GM19463 (cell line): ENCODE measurements around the gene PRKCE.

ENCODE experiments used
- ATAC-seq: cut with Tn5 transposase; IDR thresholded peaks from one replicate; pipeline ENCODE4 v1.9.1; 2021; ENCODE audit warnings: mild to moderate bottlenecking, moderate library complexity; ENCODE audit not compliant: unreplicated experiment

PRKCE gene

DNA sequence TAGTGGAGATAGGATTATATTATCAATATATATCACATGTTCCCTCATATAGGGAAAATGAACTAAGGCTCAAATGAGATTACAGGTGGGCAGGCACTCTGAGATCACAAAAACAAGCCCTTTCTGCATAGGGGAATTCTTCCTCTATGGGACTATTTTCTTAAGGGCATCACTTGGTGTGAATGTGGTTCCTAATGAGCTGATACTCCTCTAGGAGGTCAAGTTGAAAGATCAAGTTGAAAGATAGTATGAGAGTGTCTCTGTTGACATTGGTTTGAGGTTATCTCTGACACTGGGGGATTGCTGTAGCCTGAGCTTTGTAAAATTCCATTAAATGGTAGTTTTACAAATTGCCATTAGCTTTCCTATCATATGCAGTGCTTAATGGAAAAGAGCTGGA is 270.4 kb downstream of the PRKCE start:
- ATAC-seq: no peak

DNA sequence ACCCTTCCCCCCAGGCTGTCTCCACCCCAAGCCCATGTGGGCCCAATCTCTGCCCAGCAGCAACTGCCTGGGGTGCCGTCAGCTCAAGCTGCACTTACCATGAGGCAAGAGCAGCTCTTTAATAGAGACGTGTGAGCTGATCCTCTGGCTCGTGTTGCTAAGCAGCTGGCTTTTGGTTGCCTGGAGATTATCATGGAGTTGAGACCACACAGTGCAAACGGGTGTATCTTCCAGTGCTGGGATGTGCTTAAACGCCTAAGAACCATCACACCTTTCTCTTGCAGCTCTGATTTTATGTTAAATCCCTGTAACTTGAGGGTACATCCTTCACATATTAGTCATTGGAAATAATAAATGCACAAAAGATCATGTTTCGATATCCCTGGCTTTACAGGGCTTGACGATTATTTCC is 271.1 kb downstream of the PRKCE start:
- no peak for ATAC-seq

DNA sequence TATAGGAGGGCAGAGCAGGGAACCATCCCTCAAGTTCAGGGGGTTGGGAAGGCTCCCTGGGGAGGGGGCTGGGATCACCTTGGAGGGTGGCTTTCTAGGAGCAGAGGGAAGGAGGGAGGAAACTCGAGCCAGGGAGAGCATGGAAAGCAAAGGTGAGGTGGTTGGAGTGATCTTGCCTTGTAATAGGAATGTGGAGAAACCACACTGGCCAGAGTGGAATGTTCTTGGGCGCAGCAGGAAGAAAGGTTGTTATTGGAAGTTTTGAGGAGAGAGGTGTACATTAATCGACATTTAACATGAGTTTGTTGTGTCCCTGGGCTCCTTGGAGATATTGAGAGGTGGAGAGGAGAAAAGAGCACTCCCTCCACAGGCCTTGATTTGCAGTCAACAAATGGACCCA is 272.2 kb downstream of the PRKCE start:
- no peak for ATAC-seq

DNA sequence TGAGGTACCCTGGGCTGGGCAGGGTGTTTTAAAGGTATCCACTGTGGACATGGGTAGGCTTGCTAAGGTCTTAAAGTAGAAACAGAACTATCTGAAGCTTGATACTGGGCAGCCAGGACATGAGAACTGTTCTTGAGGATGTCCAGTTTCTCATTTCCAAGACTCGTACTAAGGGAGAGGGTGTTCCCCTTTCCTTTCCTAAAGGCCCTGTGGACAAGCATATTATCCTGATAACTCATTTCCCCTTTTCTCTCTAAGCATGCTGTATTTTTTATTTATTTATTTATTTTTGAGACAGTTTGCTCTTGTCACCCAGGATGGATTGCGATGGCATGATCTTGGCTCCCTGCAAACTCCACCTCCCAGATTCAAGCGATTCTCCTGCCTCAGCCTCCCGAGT is 273.6 kb downstream of the PRKCE start:
- ATAC-seq: no peak

DNA sequence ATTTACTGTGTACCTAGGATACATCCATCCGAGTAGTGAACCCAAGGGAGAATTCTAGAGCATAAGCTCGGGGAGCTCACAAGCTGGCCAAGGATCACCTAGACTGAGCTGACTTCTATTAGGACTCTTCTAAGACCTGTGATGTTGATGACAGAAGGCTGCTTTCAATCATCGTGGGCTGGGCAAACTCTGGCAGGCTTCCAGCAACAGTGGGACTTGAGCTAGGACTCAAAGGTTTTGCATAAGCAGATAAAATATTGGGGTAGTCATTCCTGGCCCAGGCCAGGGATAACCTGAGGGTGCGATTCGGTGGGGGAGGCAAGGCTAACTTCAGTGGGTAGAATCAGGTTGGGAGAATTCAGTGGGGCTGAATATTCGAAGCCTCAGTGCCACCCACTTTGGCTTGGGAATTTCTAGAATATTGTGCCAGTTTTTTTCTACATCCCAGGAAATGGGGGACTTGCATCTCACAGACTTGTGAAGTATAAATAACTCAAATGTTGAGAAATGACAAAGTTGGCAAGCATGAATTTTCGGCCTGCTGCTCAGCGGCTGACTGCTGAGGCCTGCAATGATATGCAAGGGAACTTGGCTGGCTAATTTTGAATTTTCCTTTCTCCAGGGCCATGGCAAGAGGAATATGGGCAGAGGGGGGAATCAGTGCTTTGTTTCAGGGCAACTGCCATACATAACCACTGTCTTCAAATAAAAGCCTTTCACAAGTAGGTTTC is 274.3 kb downstream of the PRKCE start:
- ATAC-seq: no peak

DNA sequence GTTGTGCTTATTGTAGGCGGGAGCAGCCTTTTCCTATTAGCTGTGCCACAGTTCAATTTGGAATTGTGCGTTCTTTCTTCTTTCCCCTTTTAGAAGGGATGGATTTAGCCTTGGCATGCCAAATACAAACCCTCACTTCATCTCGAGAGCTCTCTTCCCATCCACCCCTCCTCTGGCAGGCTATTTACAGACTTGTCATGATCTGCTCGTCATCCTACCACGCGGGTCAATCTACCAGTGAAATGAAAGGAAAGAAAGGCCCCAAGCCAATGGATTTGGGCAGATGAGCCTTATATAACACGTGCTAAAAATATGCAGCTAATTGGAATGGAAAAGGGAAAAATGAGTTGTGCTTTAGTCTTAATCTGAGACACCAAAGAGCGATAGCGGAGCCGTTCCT is 277.5 kb downstream of the PRKCE start:
- no peak for ATAC-seq

DNA sequence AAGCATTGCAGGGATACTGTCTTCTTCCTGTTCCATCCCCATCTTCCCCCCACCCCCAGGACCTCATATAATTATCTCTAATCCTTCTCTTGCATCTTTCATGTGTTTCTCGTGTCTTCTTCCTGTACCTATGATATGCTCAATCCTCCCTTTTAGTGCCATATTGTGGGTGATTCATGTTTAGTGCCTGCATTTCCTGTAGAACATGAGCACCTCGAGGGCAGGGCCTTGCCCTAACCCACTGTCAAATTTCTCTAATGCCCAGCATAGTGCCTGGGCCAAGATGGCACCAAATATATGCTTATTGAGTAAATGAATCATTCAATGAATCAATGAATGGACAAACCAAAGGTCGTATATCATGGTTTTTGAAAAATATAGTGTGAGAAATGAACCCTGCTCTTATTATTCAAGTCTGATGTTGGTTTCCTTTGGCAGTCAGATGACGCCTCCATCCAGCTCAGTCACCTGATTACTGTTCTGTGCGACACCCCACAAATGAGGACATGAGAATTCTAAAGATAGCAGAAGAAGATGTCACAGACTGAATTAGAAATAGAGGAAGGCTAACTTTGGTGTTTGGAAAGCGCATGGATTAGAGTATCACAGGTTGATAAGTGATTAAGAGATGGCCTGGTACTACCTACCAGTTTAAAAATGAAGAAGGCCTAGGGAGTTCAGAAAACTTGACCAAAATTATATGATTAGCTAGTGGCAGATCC is 278.4 kb downstream of the PRKCE start:
- no peak for ATAC-seq

DNA sequence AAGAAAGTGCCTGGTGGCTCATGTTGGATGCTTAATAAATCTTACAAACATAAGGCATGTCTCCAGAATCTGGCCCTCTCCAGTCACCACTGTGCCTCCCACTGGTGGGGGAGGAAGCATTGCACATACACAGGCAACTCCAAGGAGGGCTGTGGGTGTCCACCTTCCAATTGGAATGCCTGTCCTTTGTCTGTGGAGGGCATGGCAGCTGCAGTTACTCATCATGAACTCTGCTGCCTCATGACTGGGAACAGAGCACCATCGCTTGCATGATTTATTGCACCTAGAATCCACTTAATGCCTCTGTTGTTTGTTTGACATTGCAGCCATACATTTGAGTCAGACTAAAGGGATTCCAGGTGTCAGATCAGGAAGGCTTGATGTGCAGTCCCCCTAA is 278.9 kb downstream of the PRKCE start:
- ATAC-seq: no peak

DNA sequence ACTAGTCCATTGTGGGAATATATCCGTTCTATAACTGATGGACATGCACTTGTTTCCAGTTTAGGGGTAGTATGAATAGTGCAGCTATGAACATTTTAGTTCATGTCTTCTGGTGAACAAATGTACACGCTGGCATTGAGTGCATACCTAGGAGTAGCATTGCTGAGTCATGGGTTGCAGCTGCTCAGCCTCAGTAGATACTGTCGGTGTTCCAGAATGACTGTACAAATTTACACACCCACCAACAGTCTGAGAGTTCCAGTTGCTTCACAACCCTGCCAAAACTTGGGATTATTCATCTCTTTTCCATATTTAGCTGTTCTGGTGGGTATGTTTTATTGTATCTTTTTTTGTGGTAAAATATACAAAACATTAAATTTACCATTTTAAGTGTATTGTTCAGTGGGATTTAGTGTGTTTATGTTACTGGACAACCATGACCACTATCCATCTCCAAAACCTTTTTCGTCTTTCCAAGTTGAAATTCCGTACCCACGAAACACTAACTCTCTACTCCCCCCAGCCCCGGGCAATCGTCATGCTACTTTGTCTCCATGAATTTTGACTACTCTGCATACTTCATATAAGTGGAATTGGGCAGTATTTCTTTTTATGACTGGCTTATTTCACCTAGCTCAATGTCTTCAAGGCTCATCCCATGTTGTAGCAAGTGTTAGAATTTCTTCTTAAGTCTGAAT is 281.0 kb downstream of the PRKCE start:
- no peak for ATAC-seq

DNA sequence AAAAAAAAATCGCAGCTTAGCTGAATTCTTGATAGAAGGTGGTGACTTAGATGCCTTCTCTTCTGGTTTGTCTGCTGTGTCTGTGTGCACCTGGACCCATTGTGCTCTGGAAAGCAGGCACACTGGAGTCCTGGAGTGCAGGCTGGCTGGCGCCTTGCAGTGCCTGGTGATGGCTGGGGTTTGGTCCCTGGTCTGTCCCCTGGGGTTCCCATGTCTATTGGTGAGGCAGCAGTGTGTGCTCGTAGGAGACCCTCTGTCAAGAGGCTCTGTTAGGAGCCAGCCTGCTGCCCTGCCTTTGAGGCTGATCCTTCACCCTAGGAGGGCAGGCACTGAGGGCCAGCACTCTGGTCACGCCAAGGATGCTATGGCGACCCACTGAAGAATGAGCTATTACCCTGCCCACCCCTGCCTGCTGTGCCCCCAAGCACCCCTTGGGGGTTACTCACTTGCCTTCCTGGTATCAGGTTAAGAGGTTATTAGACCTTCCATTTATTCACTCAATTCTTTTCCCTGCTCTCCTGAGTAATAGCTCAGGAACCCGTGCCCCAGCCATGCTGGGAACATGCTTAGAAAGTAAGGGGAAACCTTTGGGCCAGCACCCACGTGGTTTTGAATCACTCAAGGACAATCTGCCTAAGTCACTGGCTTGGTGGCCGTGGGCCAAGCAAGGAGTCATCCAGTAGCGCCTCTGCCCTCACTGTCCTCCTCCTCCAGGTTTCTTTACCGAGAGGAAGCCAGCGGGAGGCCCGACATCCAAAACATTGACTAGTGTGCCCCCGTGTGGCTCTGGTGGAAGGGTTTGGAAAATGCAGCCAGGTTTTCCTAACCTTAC is 284.5 kb downstream of the PRKCE start:
- ATAC-seq: peak; percentile 81

DNA sequence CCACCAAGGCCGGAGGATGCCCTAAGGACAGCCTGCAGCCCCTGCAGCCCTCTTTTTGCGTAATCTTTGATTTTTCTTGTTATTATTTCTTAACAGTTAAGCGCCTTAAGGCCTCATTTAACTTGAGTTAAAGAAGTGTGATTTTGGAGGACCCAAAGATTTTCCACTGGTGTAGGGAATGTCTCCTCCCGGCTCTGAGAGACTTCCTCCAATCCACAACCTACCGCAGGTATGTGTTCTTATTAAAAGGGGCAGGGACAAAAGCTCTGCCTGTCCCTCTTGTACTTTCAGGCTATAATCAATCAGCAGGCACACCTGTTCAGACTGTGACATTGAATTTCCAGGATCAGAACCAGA is 285.1 kb downstream of the PRKCE start:
- ATAC-seq: no peak

DNA sequence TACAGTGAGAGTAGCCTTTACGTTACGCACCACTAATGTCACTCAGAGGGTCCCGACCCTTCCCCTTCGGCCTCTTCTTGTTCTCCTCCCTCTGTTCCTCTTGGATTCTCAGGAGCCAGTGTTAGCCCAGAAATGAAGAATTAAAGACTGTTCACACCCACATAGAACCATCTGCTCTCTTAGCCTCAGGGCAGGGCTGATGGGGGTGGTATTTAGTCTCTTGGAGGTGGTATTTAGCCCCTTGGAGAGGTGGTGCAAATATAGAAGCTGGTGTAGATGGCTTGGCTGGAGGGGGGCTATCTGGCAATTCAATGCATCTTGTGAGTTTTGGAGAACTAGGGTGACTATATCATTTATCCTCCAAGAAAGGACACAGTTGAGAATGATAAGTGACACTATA is 286.5 kb downstream of the PRKCE start:
- no peak for ATAC-seq

DNA sequence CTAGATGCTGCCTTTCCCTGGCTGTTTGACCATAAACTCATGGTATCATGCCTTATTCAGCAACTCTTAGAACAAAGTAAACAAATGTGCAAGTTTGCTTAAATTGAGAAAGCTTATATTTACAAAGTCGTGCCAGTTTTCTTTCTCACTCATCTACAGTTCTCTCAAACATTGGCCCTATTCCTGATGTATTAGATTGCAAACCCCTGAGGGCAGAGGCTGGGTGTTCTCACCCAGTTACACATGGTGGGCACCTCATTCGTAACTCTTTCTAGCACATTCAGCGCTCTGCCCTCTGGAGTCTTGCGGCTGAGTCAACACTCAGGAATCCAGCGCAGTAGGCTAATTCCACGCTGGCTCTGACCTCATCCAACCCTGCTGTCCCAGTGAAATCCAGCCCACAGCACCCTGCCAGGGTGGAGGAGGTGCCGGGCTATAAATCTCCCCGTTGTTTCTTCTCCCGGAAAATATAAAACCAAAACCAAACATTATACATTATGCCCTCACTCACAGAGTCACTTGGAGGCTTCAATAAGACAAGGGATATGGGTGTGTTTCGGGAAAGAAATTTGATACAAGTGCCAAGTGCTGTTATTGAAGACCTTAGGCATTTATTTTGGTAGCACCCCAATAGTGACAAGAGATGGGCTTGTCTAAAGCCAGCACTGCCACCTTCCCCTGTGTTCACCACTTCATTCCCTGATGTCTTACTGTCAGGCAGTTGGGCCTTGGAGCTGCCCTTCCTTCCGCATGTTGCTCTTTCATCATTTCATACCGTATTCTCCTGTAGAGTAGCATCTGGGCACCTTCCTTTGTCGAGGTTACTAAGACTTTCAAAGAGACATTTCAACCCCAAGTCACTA is 287.4 kb downstream of the PRKCE start:
- ATAC-seq: no peak

DNA sequence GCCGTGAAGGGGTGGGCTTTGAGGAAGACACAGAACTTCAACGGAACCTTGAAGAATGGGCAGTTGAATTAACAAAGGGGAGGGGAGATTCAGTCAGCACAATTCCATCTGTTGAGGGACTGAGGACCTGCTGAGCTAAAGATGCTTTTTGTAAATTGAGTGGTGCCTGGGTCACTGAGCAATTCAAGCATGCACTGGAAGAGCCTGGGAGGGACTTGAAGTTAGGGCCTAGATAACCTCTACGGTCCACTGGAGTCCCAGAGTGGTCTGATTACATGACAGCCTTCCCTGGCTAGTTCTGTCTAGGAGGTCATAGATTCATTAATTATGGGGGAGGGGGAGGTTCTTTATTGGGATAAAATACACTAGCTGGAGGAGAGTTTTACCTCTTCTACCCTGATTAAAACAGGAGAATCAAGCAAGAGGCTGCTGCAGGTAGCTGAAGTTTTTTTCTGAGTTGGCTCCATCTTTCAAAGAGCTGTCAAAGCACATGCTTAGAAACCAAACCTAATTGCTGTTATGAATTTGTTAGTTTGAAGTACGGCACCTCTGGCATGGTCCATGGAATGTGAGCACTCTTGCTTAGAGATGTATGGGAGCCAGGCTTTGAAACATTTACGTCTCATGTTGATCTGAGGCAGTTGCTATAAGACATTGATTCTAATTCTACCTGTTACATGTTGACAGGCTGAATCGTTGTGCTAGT is 290.2 kb downstream of the PRKCE start:
- no peak for ATAC-seq

DNA sequence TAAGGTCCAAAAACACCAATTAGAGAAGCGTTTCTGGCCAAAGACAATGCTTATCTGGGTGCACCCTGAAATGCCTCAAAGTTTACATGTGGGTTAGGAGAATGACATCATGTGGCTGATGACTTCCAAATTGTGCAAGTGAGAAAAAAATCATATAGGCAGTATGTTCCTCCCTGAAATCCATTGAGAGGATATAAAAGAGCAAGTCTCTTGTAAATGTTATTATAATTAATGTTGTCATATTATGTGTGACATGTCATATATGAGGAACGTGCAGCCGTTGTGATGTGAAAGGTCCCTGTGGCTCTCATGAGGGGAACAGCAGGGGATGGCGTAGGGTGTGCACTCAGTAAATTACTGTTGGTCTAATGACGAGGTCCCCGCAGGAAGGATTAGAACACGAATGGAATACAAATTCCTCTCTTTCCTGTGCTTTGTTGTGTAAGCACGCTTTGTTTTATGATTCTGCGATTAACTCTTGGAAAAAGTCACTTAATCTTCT is 290.8 kb downstream of the PRKCE start:
- ATAC-seq: no peak

DNA sequence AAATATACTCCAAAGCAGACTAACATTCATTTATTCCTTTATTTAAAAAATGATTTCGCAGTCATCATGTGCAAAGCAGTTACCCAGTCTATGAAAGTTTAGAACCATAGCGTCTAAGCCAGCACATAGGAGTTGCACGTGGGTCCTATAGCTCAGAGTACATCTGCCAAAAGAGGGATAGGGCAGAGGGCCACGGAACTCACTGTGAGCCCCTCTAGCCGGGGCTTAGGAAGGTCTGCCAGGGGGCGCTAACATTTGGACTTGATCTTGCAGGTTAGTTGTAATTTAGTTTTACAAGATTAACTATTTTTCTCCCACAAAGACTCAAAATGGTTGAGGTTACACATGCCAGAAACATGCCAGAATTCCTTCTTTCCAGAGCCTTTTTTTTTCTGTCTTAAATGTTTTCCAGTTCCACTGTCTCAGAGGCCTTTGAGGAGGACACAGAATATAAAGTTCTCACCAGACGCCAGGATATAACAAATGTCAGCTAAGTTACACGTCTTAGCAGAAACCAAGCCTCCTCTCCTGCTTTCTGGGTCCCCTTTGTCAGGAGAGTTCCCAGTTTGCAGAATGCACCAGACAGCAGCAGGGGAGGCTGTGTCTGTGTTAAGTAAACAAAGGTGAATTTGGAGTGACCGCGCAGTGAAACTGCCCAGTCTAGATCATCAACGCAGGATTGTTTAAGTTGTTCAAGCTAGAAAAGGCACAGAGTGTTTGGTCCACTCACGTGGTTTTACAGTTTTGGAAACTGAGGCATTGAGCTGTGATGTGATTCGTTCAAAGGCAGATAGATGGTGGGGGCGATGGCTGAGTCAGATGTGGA is 292.0 kb downstream of the PRKCE start:
- ATAC-seq: no peak

DNA sequence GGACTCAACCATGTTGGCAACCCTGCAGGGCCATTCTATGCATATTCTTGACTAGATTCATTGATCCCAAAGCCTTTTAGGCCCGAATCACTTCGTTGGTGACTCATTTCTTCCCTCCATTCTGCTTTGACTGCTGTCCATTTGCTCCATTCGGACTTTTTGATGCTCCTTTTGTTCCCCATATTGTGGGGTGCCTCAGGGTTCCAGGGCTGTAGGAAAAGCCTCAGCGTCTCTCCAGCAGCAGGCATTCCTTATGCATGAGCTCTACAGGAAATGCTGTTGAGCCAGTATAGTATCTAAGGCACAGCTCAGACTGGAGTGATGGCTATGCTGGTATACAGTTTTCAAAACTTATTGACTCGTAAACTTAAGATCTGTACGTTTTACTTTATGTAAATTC is 292.6 kb downstream of the PRKCE start:
- ATAC-seq: no peak

DNA sequence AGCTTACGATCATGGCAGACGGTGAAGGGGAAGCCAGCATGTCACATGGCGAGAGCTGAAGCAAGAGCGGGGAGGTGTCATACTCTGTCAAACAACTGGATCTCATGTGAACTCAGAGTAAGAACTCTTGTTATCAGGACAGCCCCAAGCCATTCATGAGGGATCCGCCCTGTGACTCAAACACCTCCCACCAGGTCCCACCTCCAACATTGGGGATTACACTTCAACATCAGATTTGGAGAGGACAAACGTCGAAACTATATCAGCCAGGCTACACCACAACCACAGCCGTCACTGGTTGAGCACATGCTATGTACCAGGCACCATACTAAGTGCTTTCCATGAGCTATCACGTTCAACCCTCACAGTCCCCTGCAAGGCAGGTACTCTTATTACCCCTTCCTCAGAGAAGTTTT is 293.8 kb downstream of the PRKCE start:
- no peak for ATAC-seq

DNA sequence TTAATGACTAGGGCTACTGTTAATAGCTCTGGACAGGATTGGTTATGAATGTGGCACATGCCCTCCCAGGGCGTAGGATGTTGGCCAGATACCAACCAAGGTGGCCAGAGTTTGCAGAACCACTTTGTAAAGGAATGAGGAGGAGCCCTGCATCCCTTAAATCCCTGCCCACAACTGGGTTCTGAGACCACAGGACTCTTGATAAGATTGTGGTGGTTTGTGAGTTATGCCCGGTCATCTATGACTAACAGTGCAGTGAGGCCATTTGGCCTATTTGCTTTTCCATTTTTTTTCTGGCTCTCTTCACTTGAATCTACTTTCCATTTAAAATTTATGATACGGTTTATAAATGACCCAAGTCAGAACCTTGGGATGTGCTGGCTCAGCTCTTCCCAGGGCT is 294.5 kb downstream of the PRKCE start:
- no peak for ATAC-seq
